Caco-2 (cell line): ENCODE measurements around the gene CLK4. TPM values are rescaled to one million over a fixed set of nuclear protein-coding genes. Genes with fewer than 3 reads are reported as not detected.

ENCODE experiments used
- BruUV-seq: library from RNA; stranded (reverse); fragments of 400-500 nt; replicated peaks from 2 replicates; lab custom pipeline; 2021; lab: Mats Ljungman, UMichigan
- CTCF ChIA-PET: fragments of 300-600 bp; sonication (Branson Sonifier 250); formaldehyde crosslinking; loops from one replicate; lab custom pipeline; 2022; ENCODE audit warnings: antibody characterized with exemption; lab: Charles Lee
- POLR2A ChIA-PET: fragments of 300-600 bp; sonication (Branson Sonifier 250); formaldehyde crosslinking; loops from one replicate; lab custom pipeline; 2022; ENCODE audit warnings: antibody characterized with exemption; lab: Charles Lee
- DNase-seq, 2 experiments: peaks; one replicate each; pipeline versions ENCODE4 v3.0.0 to v3.0.0-alpha.2; 2020 to 2022
- H3K27me3 ChIP-seq: replicated peaks from 2 replicates; pipeline ENCODE4 v1.6.0; 2011; ENCODE audit warnings: low read length; ENCODE audit not compliant: control insufficient read depth, insufficient read depth
- H3K36me3 ChIP-seq: 2 replicates; pipeline ENCODE4 v1.5.1; 2011; ENCODE audit warnings: low read length; ENCODE audit not compliant: control insufficient read depth, insufficient read depth
- H3K4me1 ChIP-seq: fragments of 250-450 bp; sonication (Bioruptor Pico); 2 replicates; pipeline ENCODE4 v1.5.1; 2020; ENCODE audit warnings: mild to moderate bottlenecking
- H3K4me3 ChIP-seq: 2 replicates; pipeline ENCODE4 v1.5.1; 2011; ENCODE audit warnings: low read depth, mild to moderate bottlenecking, control low read depth, low read length
- H3K9me3 ChIP-seq: fragments of 250-450 bp; sonication (Bioruptor Pico); 2 replicates; pipeline ENCODE4 v1.5.1; 2020; ENCODE audit warnings: mild to moderate bottlenecking, moderate library complexity
- H3K27ac Mint-ChIP-seq: one replicate; pipeline ENCODE4 v1.8.0; 2022; ENCODE audit warnings: mixed read lengths; ENCODE audit not compliant: unreplicated experiment
- H3K27me3 Mint-ChIP-seq: one replicate; pipeline ENCODE4 v1.8.0; 2022; ENCODE audit warnings: mixed read lengths; ENCODE audit not compliant: insufficient read depth, unreplicated experiment
- H3K36me3 Mint-ChIP-seq: one replicate; pipeline ENCODE4 v1.8.0; 2022; ENCODE audit warnings: mild to moderate bottlenecking, mixed read lengths; ENCODE audit not compliant: insufficient read depth, unreplicated experiment
- H3K4me1 Mint-ChIP-seq: one replicate; pipeline ENCODE4 v1.8.0; 2022; ENCODE audit warnings: low read depth, mixed read lengths; ENCODE audit not compliant: unreplicated experiment
- H3K4me3 Mint-ChIP-seq: one replicate; pipeline ENCODE4 v1.8.0; 2022; ENCODE audit warnings: mild to moderate bottlenecking, moderate library complexity, mixed read lengths; ENCODE audit not compliant: unreplicated experiment
- H3K9me3 Mint-ChIP-seq: one replicate; pipeline ENCODE4 v1.8.0; 2022; ENCODE audit warnings: mixed read lengths; ENCODE audit not compliant: unreplicated experiment
- intact Hi-C: fragments of 100-400 bp; cut with micrococcal nuclease; formaldehyde crosslinking; loops from one replicate; pipeline ENCODE4 v1.10.0; 2022; ENCODE audit not compliant: unreplicated experiment
- total RNA-seq: library from RNA; stranded (reverse); gene quantifications from 2 replicates; pipeline ENCODE4 v1.2.3, GENCODE V29; 2022
- TF ChIP-seq, protein P1 (sequence below), 2 experiments: fragments of 200-600 bp in 1 of 2; IDR thresholded peaks; 1 replicate in 1 of 2; 2 replicates in 1 of 2; pipeline versions ENCODE4 v1.5.1 to v1.8.0; 2011 to 2022; ENCODE audit warnings: antibody characterized with exemption in 1 of 2, control low read depth in 1 of 2, inconsistent platforms in 1 of 2, low read depth in 1 of 2, low read length in 1 of 2, mild to moderate bottlenecking in 1 of 2, moderate library complexity in 1 of 2; ENCODE audit not compliant: insufficient read depth in 1 of 2, severe bottlenecking in 1 of 2, unreplicated experiment in 1 of 2

The CLK4 gene
- total RNA-seq, 1 experiment from 2014 or later, result 26.5 TPM

- no peak for DNase-seq
- Mint-ChIP-seq H3K27me3 (no peaks in the 10 kb centered on the region), H3K27ac (no peak overlapping the region), H3K36me3 (peaks cover 6% of the 10 kb centered on the region), H3K4me3 (no peak overlapping the region), H3K9me3 (no peaks in the 10 kb centered on the region), H3K4me1 (no peaks in the 10 kb centered on the region)
- intact Hi-C loops, result no loop called here
- peaks cover 14% of the 10 kb centered on the region; the same call in 1 of the 2 replicates for H3K9me3 ChIP-seq
- H3K4me1 ChIP-seq, result no peaks in the 10 kb centered on the region
- ChIA-PET CTCF (no interaction called here), POLR2A (no interaction called here)
- TF ChIP-seq, protein P1, sequence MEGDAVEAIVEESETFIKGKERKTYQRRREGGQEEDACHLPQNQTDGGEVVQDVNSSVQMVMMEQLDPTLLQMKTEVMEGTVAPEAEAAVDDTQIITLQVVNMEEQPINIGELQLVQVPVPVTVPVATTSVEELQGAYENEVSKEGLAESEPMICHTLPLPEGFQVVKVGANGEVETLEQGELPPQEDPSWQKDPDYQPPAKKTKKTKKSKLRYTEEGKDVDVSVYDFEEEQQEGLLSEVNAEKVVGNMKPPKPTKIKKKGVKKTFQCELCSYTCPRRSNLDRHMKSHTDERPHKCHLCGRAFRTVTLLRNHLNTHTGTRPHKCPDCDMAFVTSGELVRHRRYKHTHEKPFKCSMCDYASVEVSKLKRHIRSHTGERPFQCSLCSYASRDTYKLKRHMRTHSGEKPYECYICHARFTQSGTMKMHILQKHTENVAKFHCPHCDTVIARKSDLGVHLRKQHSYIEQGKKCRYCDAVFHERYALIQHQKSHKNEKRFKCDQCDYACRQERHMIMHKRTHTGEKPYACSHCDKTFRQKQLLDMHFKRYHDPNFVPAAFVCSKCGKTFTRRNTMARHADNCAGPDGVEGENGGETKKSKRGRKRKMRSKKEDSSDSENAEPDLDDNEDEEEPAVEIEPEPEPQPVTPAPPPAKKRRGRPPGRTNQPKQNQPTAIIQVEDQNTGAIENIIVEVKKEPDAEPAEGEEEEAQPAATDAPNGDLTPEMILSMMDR (IDR thresholded peaks at IDR 0.05; ENCODE audit: insufficient read depth in 1 of 2, low read depth in 1 of 2, low read length in 1 of 2, severe bottlenecking in 1 of 2, unreplicated experiment in 1 of 2), result no peak
- BruUV-seq, result no TSS peak
- no peak overlapping the region for H3K4me3 ChIP-seq
- no peaks in the 10 kb centered on the region for H3K27me3 ChIP-seq
- H3K36me3 ChIP-seq, result no peaks in the 10 kb centered on the region
Measured at GRCh38 chr5:178661836-178662540, 35.1 kb upstream of the CLK4 start.

- Histone ChIP-seq H3K4me1 (no peaks in the 10 kb centered on the region), H3K27me3 (no peaks in the 10 kb centered on the region), H3K9me3 (peaks cover 15% of the 10 kb centered on the region), H3K36me3 (no peaks in the 10 kb centered on the region), H3K4me3 (no peak overlapping the region)
- Mint-ChIP-seq H3K9me3 (peaks cover 23% of the 10 kb centered on the region), H3K27me3 (no peaks in the 10 kb centered on the region), H3K36me3 (no peaks in the 10 kb centered on the region), H3K4me3 (no peak overlapping the region), H3K27ac (no peak overlapping the region), H3K4me1 (no peaks in the 10 kb centered on the region)
- no TSS peak for BruUV-seq
- TF ChIP-seq, protein P1 (IDR thresholded peaks at IDR 0.05; ENCODE audit: insufficient read depth in 1 of 2, low read depth in 1 of 2, low read length in 1 of 2, severe bottlenecking in 1 of 2, unreplicated experiment in 1 of 2), result no peak
- POLR2A ChIA-PET, result no interaction called here
- CTCF ChIA-PET, result no interaction called here
- DNase-seq, result no peak
- intact Hi-C loops, result no loop called here
Measured at GRCh38 chr5:178651046-178651810, 24.4 kb upstream of the CLK4 start.

DNA sequence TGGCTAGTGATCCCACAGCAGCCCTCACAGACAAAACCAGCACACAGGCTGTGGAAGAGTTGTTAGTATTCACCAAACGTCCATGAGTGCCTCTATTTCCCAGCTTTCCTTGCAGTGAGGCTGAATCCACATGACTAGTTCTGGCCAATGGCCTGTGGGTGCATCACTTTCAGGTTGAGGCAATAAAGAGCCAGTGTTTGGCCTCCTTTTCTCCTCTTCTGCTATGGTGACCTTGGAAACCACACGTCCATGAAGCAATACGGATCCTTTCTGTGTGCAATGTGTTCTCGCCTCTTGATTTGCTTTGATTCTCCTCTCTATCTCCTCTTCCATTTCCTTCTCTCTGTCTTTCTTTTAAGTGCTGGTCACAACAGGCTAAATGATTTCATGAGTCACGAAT is 23.4 kb upstream of the CLK4 start:
- Histone ChIP-seq H3K4me3 (no peak overlapping the region), H3K27me3 (no peaks in the 10 kb centered on the region), H3K9me3 (peaks cover 15% of the 10 kb centered on the region), H3K36me3 (no peaks in the 10 kb centered on the region), H3K4me1 (no peaks in the 10 kb centered on the region)
- CTCF ChIA-PET, result no interaction called here
- Mint-ChIP-seq H3K9me3 (peaks cover 23% of the 10 kb centered on the region), H3K4me3 (no peak overlapping the region), H3K36me3 (no peaks in the 10 kb centered on the region), H3K27me3 (no peaks in the 10 kb centered on the region), H3K4me1 (no peaks in the 10 kb centered on the region), H3K27ac (no peak overlapping the region)
- no peak for DNase-seq
- BruUV-seq, result no TSS peak
- intact Hi-C loops, result no loop called here
- POLR2A ChIA-PET, result no interaction called here
- TF ChIP-seq, protein P1 (IDR thresholded peaks at IDR 0.05; ENCODE audit: insufficient read depth in 1 of 2, low read depth in 1 of 2, low read length in 1 of 2, severe bottlenecking in 1 of 2, unreplicated experiment in 1 of 2), result no peak
